ENCODE data around the gene SF1.

SF1 gene

GRCh38 chr11:64745521-64746328, 32.6 kb downstream of the SF1 start:
- peak overlapping the region in 4 of 5 donors; percentile 32 to 79 (median 66) for H3K9ac ChIP-seq (ENCODE audit: low read length in 5 of 5)
- peaks cover 0 to 48% (median 45%) of the 10 kb centered on the region in 5 donors for H3K4me1 ChIP-seq (ENCODE audit: control insufficient read depth in 5 of 5, insufficient read depth in 5 of 5, low read length in 5 of 5)
- no peaks in the 10 kb centered on the region for H3K9me3 ChIP-seq (ENCODE audit: control insufficient read depth in 5 of 5, low read length in 5 of 5)
- peaks cover 0 to 6% (median 3%) of the 10 kb centered on the region in 5 donors for H3K36me3 ChIP-seq (ENCODE audit: control insufficient read depth in 5 of 5, insufficient read depth in 5 of 5, low read length in 5 of 5)
- peaks cover 7 to 18% (median 14%) of the 10 kb centered on the region in 5 donors for H3K27me3 ChIP-seq (ENCODE audit: control insufficient read depth in 5 of 5, insufficient read depth in 4 of 5, low read length in 5 of 5)
- peak overlapping the region; percentile 57 for H3K27ac ChIP-seq (ENCODE audit: low read depth, low read length)
- H3K4me3 ChIP-seq (ENCODE audit: low read depth in 1 of 5, low read length in 5 of 5), result peak overlapping the region in 4 of 5 donors; percentile 51 to 76 (median 58)

- Histone ChIP-seq H3K4me1 (ENCODE audit: control insufficient read depth in 5 of 5, insufficient read depth in 5 of 5, low read length in 5 of 5) (peaks cover 0 to 48% (median 45%) of the 10 kb centered on the region in 5 donors), H3K27ac (ENCODE audit: low read depth, low read length) (peak overlapping the region; percentile 57), H3K36me3 (ENCODE audit: control insufficient read depth in 5 of 5, insufficient read depth in 5 of 5, low read length in 5 of 5) (peaks cover 0 to under 1% (median under 1%) of the 10 kb centered on the region in 5 donors), H3K4me3 (ENCODE audit: low read depth in 1 of 5, low read length in 5 of 5) (peak overlapping the region in 4 of 5 donors; percentile 51 to 76 (median 58)), H3K9me3 (ENCODE audit: control insufficient read depth in 5 of 5, low read length in 5 of 5) (no peaks in the 10 kb centered on the region), H3K27me3 (ENCODE audit: control insufficient read depth in 5 of 5, insufficient read depth in 4 of 5, low read length in 5 of 5) (peaks cover 7 to 18% (median 14%) of the 10 kb centered on the region in 5 donors), H3K9ac (ENCODE audit: low read length in 5 of 5) (peak overlapping the region in 4 of 5 donors; percentile 32 to 79 (median 66))
These were observed 33.2 kb downstream of the SF1 start for GRCh38 chr11:64745189-64745520.

- no peaks in the 10 kb centered on the region for H3K9me3 ChIP-seq (ENCODE audit: control insufficient read depth in 5 of 5, low read length in 5 of 5)
- H3K9ac ChIP-seq (ENCODE audit: low read length in 5 of 5), result peak overlapping the region in 2 of 5 donors; percentile 62 to 79
- peak overlapping the region; percentile 57 for H3K27ac ChIP-seq (ENCODE audit: low read depth, low read length)
- H3K27me3 ChIP-seq (ENCODE audit: control insufficient read depth in 5 of 5, insufficient read depth in 4 of 5, low read length in 5 of 5), result peaks cover 7 to 18% (median 14%) of the 10 kb centered on the region in 5 donors
- peaks cover 0 to 48% (median 45%) of the 10 kb centered on the region in 5 donors for H3K4me1 ChIP-seq (ENCODE audit: control insufficient read depth in 5 of 5, insufficient read depth in 5 of 5, low read length in 5 of 5)
- H3K4me3 ChIP-seq (ENCODE audit: low read depth in 1 of 5, low read length in 5 of 5), result peak overlapping the region in 4 of 5 donors; percentile 57 to 85 (median 76)
- H3K36me3 ChIP-seq (ENCODE audit: control insufficient read depth in 5 of 5, insufficient read depth in 5 of 5, low read length in 5 of 5), result peaks cover 0 to 3% (median 1%) of the 10 kb centered on the region in 5 donors
These were observed 33.7 kb downstream of the SF1 start for GRCh38 chr11:64744544-64745188.

GRCh38 chr11:64743591-64744543, 34.5 kb downstream of the SF1 start, which contains the start of gene RASGRP2:
TSS of gene RASGRP2 (minus strand) at chr11:64744142. CDS start at chr11:64742866, 1,276 bp downstream.
- peaks cover 0 to 48% (median 45%) of the 10 kb centered on the region in 5 donors for H3K4me1 ChIP-seq (ENCODE audit: control insufficient read depth in 5 of 5, insufficient read depth in 5 of 5, low read length in 5 of 5)
- H3K27ac ChIP-seq (ENCODE audit: low read depth, low read length), result peak within 1 kb of the TSS; percentile 57
- peak within 1 kb of the TSS in 4 of 5 donors; percentile 57 to 85 (median 76) for H3K4me3 ChIP-seq (ENCODE audit: low read depth in 1 of 5, low read length in 5 of 5)
- peaks cover 0 to 8% (median 2%) of the 10 kb centered on the region in 5 donors for H3K36me3 ChIP-seq (ENCODE audit: control insufficient read depth in 5 of 5, insufficient read depth in 5 of 5, low read length in 5 of 5)
- peak within 1 kb of the TSS in 4 of 5 donors; percentile 35 to 66 (median 54) for H3K9ac ChIP-seq (ENCODE audit: low read length in 5 of 5)
- no peaks in the 10 kb centered on the region for H3K9me3 ChIP-seq (ENCODE audit: control insufficient read depth in 5 of 5, low read length in 5 of 5)
- peaks cover 7 to 18% (median 14%) of the 10 kb centered on the region in 5 donors for H3K27me3 ChIP-seq (ENCODE audit: control insufficient read depth in 5 of 5, insufficient read depth in 4 of 5, low read length in 5 of 5)

- H3K9me3 ChIP-seq (ENCODE audit: control insufficient read depth in 5 of 5, low read length in 5 of 5), result no peaks in the 10 kb centered on the region
- peaks cover 0 to 8% (median 2%) of the 10 kb centered on the region in 5 donors for H3K36me3 ChIP-seq (ENCODE audit: control insufficient read depth in 5 of 5, insufficient read depth in 5 of 5, low read length in 5 of 5)
- peak overlapping the region in 4 of 5 donors; percentile 48 to 72 (median 69) for H3K9ac ChIP-seq (ENCODE audit: low read length in 5 of 5)
- H3K27me3 ChIP-seq (ENCODE audit: control insufficient read depth in 5 of 5, insufficient read depth in 4 of 5, low read length in 5 of 5), result peaks cover 7 to 18% (median 14%) of the 10 kb centered on the region in 5 donors
- H3K27ac ChIP-seq (ENCODE audit: low read depth, low read length), result no peak overlapping the region
- peak overlapping the region in 4 of 5 donors; percentile 68 to 85 (median 76) for H3K4me3 ChIP-seq (ENCODE audit: low read depth in 1 of 5, low read length in 5 of 5)
- peaks cover 0 to 48% (median 45%) of the 10 kb centered on the region in 5 donors for H3K4me1 ChIP-seq (ENCODE audit: control insufficient read depth in 5 of 5, insufficient read depth in 5 of 5, low read length in 5 of 5)
These were observed 35.3 kb downstream of the SF1 start for GRCh38 chr11:64742889-64743590.

- Histone ChIP-seq H3K4me3 (ENCODE audit: low read depth in 1 of 5, low read length in 5 of 5) (peak overlapping the region in 4 of 5 donors; percentile 68 to 85 (median 76)), H3K4me1 (ENCODE audit: control insufficient read depth in 5 of 5, insufficient read depth in 5 of 5, low read length in 5 of 5) (peaks cover 0 to 48% (median 45%) of the 10 kb centered on the region in 5 donors), H3K9ac (ENCODE audit: low read length in 5 of 5) (peak overlapping the region in 3 of 5 donors; percentile 47 to 72 (median 72)), H3K27ac (ENCODE audit: low read depth, low read length) (no peak overlapping the region), H3K36me3 (ENCODE audit: control insufficient read depth in 5 of 5, insufficient read depth in 5 of 5, low read length in 5 of 5) (peaks cover 0 to 8% (median 2%) of the 10 kb centered on the region in 5 donors), H3K27me3 (ENCODE audit: control insufficient read depth in 5 of 5, insufficient read depth in 4 of 5, low read length in 5 of 5) (peaks cover 7 to 18% (median 14%) of the 10 kb centered on the region in 5 donors), H3K9me3 (ENCODE audit: control insufficient read depth in 5 of 5, low read length in 5 of 5) (no peaks in the 10 kb centered on the region)
These were observed 36.1 kb downstream of the SF1 start for GRCh38 chr11:64742087-64742888.

GRCh38 chr11:64741375-64742086, 36.8 kb downstream of the SF1 start:
- H3K4me3 ChIP-seq (ENCODE audit: low read depth in 1 of 5, low read length in 5 of 5), result peak overlapping the region in 3 of 5 donors; percentile 68 to 76 (median 75)
- H3K27me3 ChIP-seq (ENCODE audit: control insufficient read depth in 5 of 5, insufficient read depth in 4 of 5, low read length in 5 of 5), result peaks cover 7 to 18% (median 14%) of the 10 kb centered on the region in 5 donors
- H3K27ac ChIP-seq (ENCODE audit: low read depth, low read length), result no peak overlapping the region
- H3K36me3 ChIP-seq (ENCODE audit: control insufficient read depth in 5 of 5, insufficient read depth in 5 of 5, low read length in 5 of 5), result peaks cover 0 to 15% (median 8%) of the 10 kb centered on the region in 5 donors
- H3K4me1 ChIP-seq (ENCODE audit: control insufficient read depth in 5 of 5, insufficient read depth in 5 of 5, low read length in 5 of 5), result peaks cover 0 to 46% (median 44%) of the 10 kb centered on the region in 5 donors
- H3K9ac ChIP-seq (ENCODE audit: low read length in 5 of 5), result no peak overlapping the region
- no peaks in the 10 kb centered on the region for H3K9me3 ChIP-seq (ENCODE audit: control insufficient read depth in 5 of 5, low read length in 5 of 5)

GRCh38 chr11:64739871-64740270, 38.5 kb downstream of the SF1 start:
- H3K9ac ChIP-seq (ENCODE audit: low read length in 5 of 5), result no peak overlapping the region

More at GRCh38 chr11:64739871-64740270, 38.5 kb downstream of the SF1 start:
- Histone ChIP-seq H3K27ac (ENCODE audit: low read depth, low read length) (no peak overlapping the region), H3K4me1 (ENCODE audit: control insufficient read depth in 5 of 5, insufficient read depth in 5 of 5, low read length in 5 of 5) (peaks cover 0 to 34% (median 29%) of the 10 kb centered on the region in 5 donors), H3K4me3 (ENCODE audit: low read depth in 1 of 5, low read length in 5 of 5) (no peak overlapping the region), H3K9me3 (ENCODE audit: control insufficient read depth in 5 of 5, low read length in 5 of 5) (no peaks in the 10 kb centered on the region), H3K27me3 (ENCODE audit: control insufficient read depth in 5 of 5, insufficient read depth in 4 of 5, low read length in 5 of 5) (peaks cover 7 to 18% (median 14%) of the 10 kb centered on the region in 5 donors), H3K36me3 (ENCODE audit: control insufficient read depth in 5 of 5, insufficient read depth in 5 of 5, low read length in 5 of 5) (peaks cover 0 to 31% (median 18%) of the 10 kb centered on the region in 5 donors)
